Activated B cell treated with CpG ODN at 0.5 μM for 24 hours (primary cell): ENCODE results near the gene DEFB113. TPM values are rescaled to one million over a fixed set of nuclear protein-coding genes. Genes with fewer than 3 reads are reported as not detected.

Source experiments
- ATAC-seq: fragments of 200-7000 bp; cut with Tn5 transposase; one replicate; pipeline ENCODE4 v1.10.0; 2021; ENCODE audit warnings: low read depth, mild to moderate bottlenecking, moderate library complexity
- CTCF ChIA-PET: fragments of 350-600 bp; sonication (Branson Sonifier 250); formaldehyde crosslinking; loops from one replicate; lab custom pipeline; 2021; ENCODE audit warnings: antibody characterized with exemption; lab: Charles Lee
- POLR2A ChIA-PET: fragments of 350-600 bp; sonication (Branson Sonifier 250); formaldehyde crosslinking; loops from one replicate; lab custom pipeline; 2021; ENCODE audit warnings: antibody characterized with exemption; lab: Charles Lee
- DNase-seq: peaks from one replicate; pipeline ENCODE4 v3.0.0; 2022
- H3K27ac Mint-ChIP-seq: one replicate; pipeline ENCODE4 v1.8.0; 2020; ENCODE audit warnings: mixed read lengths
- H3K27me3 Mint-ChIP-seq: one replicate; pipeline ENCODE4 v1.8.0; 2021; ENCODE audit warnings: mixed read lengths
- H3K36me3 Mint-ChIP-seq: one replicate; pipeline ENCODE4 v1.8.0; 2021; ENCODE audit warnings: low read depth, mixed read lengths
- H3K4me1 Mint-ChIP-seq: one replicate; pipeline ENCODE4 v1.8.0; 2021; ENCODE audit warnings: mixed read lengths
- H3K4me3 Mint-ChIP-seq: one replicate; pipeline ENCODE4 v1.8.0; 2020; ENCODE audit warnings: mild to moderate bottlenecking, mixed read lengths
- H3K9me3 Mint-ChIP-seq: one replicate; pipeline ENCODE4 v1.8.0; 2020; ENCODE audit warnings: mixed read lengths
- CTCF ChIP-seq: fragments of 200-600 bp; IDR thresholded peaks from one replicate; pipeline ENCODE4 v1.8.0; 2022; ENCODE audit warnings: antibody characterized with exemption, mild to moderate bottlenecking
- intact Hi-C: fragments of 100-400 bp; cut with micrococcal nuclease; formaldehyde crosslinking; loops from one replicate; pipeline ENCODE4 v1.15.1; 2024
- total RNA-seq: library from RNA; stranded (reverse); gene quantifications from 2 replicates; pipeline ENCODE4 v1.2.3, GENCODE V29; 2022

Gene DEFB113
- total RNA-seq, 1 donor from 2014 or later, result not detected

- ChIA-PET POLR2A (no interaction called here), CTCF (no interaction called here)
- H3K9me3 Mint-ChIP-seq, result no peaks in the 10 kb centered on the region
- H3K4me1 Mint-ChIP-seq, result no peaks in the 10 kb centered on the region
- intact Hi-C loops, result no loop called here
- H3K4me3 Mint-ChIP-seq, result no peak overlapping the region
- no peak overlapping the region for H3K27ac Mint-ChIP-seq
- ATAC-seq (no peak), DNase-seq (no peak)
- TF ChIP-seq CTCF, result no peak
- H3K36me3 Mint-ChIP-seq, result no peaks in the 10 kb centered on the region
- no peaks in the 10 kb centered on the region for H3K27me3 Mint-ChIP-seq
These were observed 50.6 kb downstream of the DEFB113 start for GRCh38 chr6:49918787-49919186.

Other genes with a start within 250 kb of the DEFB113 start
- not detected in 2 replicates for gene CRISP3, start 225.2 kb downstream of the DEFB113 start, total RNA-seq
- gene PGK2, start 182.3 kb downstream of the DEFB113 start, total RNA-seq, result not detected in 2 replicates
- gene CRISP1, start 103.1 kb downstream of the DEFB113 start, total RNA-seq, result not detected in 2 replicates
- gene DEFB114, start 5.5 kb downstream of the DEFB113 start, total RNA-seq, result not detected in 2 replicates
- not detected in 2 replicates for gene DEFB110, start 52.4 kb upstream of the DEFB113 start, total RNA-seq
- gene DEFB112, start 80.3 kb upstream of the DEFB113 start, total RNA-seq, result not detected in 2 replicates